Endometrium (tissue), 2 donors: ENCODE data around the gene SH2D4B.

Experiments
- FAIRE-seq: peaks from 2 replicates; lab custom pipeline; 2012; peaks lifted over from hg19 to GRCh38; lab: Jason Lieb, UNC
- donor health status: control.
- donor health status: control.

SH2D4B gene

GRCh38 chr10:80646366-80646765 lies 108.7 kb downstream of the SH2D4B start:
- peak; percentile 96 for FAIRE-seq

- FAIRE-seq = peak; percentile 88
These were observed 109.6 kb downstream of the SH2D4B start for GRCh38 chr10:80647173-80647833.

- peak; percentile 31 for FAIRE-seq
These were observed 110.4 kb downstream of the SH2D4B start for GRCh38 chr10:80648106-80648505.

GRCh38 chr10:80649183-80649582 lies 111.5 kb downstream of the SH2D4B start:
- FAIRE-seq = no peak

GRCh38 chr10:80655898-80656297 lies 118.2 kb downstream of the SH2D4B start:
- FAIRE-seq = no peak

GRCh38 chr10:80658068-80658467 lies 120.4 kb downstream of the SH2D4B start:
- FAIRE-seq = no peak

GRCh38 chr10:80659289-80659688 lies 121.6 kb downstream of the SH2D4B start:
- FAIRE-seq = no peak

- FAIRE-seq = no peak
These were observed 122.6 kb downstream of the SH2D4B start for GRCh38 chr10:80660266-80660665.

GRCh38 chr10:80660736-80661135 lies 123.0 kb downstream of the SH2D4B start:
- no peak for FAIRE-seq

- no peak for FAIRE-seq
These were observed 123.8 kb downstream of the SH2D4B start for GRCh38 chr10:80661526-80661925.

- peak; percentile 46 for FAIRE-seq
These were observed 124.9 kb downstream of the SH2D4B start for GRCh38 chr10:80662429-80663261.

GRCh38 chr10:80664071-80664680 lies 126.5 kb downstream of the SH2D4B start:
- no peak for FAIRE-seq

GRCh38 chr10:80669485-80669884 lies 131.8 kb downstream of the SH2D4B start:
- FAIRE-seq = no peak

- FAIRE-seq = no peak
These were observed 133.1 kb downstream of the SH2D4B start for GRCh38 chr10:80670774-80671173.

GRCh38 chr10:80671847-80672246 lies 134.1 kb downstream of the SH2D4B start:
- FAIRE-seq = no peak

- no peak for FAIRE-seq
These were observed 134.9 kb downstream of the SH2D4B start for GRCh38 chr10:80672613-80673012.

GRCh38 chr10:80674809-80675208 lies 137.1 kb downstream of the SH2D4B start:
- FAIRE-seq = no peak

GRCh38 chr10:80681142-80681541 lies 143.4 kb downstream of the SH2D4B start:
- FAIRE-seq = no peak

GRCh38 chr10:80684259-80684658 lies 146.6 kb downstream of the SH2D4B start:
- FAIRE-seq = no peak

- no peak for FAIRE-seq
These were observed 147.7 kb downstream of the SH2D4B start for GRCh38 chr10:80685355-80685754.

GRCh38 chr10:80686734-80687475 lies 149.2 kb downstream of the SH2D4B start:
- no peak for FAIRE-seq

GRCh38 chr10:80687476-80687789 lies 149.7 kb downstream of the SH2D4B start:
- no peak for FAIRE-seq

GRCh38 chr10:80690434-80690833 lies 152.7 kb downstream of the SH2D4B start:
- FAIRE-seq = no peak
